Measurements from ENCODE around the gene ELOVL5.

The ELOVL5 gene

DNA sequence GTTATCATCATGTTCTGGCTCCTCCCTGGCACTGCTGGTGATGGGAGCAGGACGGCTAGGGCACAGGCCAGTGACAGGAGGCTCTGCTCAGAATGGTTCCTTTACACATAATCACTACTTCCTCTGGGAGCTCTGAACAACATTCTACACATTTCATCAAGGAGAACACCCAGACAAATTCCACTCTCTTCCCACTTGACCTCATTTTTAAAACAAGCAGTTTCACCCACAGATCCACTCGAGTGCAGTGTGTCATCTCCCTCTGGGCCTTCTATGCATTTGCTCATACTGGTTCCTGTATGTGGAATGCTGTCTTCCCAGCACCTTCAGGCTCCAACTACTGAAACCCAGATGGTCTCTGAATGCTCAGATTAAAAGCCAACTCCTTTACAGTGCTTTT, 84.8 kb downstream of the ELOVL5 start:
- H3K4me3 ChIP-seq (ENCODE audit: low read depth in 1 of 2, low read length in 2 of 2): no peak overlapping the region
- no peak overlapping the region for H3K27ac ChIP-seq (ENCODE audit: low read depth, low read length)
- peaks cover 24% of the 10 kb centered on the region for H3K36me3 ChIP-seq (ENCODE audit: insufficient read depth, low read length)
- H3K9ac ChIP-seq (ENCODE audit: low read length): no peak overlapping the region
- no peaks in the 10 kb centered on the region for H3K27me3 ChIP-seq (ENCODE audit: control insufficient read depth in 1 of 2, insufficient read depth in 2 of 2, low read length in 2 of 2)
- no peaks in the 10 kb centered on the region for H3K9me3 ChIP-seq (ENCODE audit: low read length)
- H3K4me1 ChIP-seq (ENCODE audit: insufficient read depth, low read length): no peaks in the 10 kb centered on the region

DNA sequence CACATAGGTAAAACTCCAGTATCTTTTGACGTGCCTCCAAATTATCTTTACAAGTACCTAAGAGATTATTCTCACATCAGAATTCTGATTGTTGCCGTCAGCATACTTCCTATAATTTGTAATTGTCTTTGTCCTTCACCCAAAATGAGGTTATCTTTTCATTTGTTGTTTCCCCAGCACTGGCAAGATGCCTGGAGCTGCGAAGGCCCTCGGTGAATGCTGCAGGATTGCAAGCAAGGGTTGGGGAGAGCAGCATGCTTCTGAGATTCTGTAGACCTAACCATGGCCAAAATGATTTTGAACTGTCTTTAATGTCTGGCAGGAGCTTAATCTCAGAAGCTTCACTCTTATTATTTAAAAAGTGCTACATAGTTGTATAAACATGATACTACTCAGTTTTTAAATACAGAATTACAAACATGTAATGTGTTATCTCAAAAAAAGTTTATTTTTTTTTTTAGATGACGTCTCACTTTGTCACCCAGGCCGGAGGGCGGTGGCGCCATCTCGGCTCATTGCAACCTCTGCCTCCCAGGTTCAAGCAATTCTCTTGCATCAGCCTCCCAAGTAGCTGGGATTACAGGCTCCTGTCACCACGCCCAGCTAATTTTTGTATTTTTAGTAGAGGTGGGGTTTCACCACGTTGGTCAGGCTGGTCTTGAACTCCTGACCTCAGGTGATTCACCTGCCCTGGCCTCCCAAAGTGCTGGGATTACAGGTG, 88.7 kb downstream of the ELOVL5 start:
- H3K4me3 ChIP-seq (ENCODE audit: low read depth in 1 of 2, low read length in 2 of 2): no peak overlapping the region
- peaks cover 12% of the 10 kb centered on the region for H3K36me3 ChIP-seq (ENCODE audit: insufficient read depth, low read length)
- H3K9me3 ChIP-seq (ENCODE audit: low read length): no peaks in the 10 kb centered on the region
- no peaks in the 10 kb centered on the region for H3K27me3 ChIP-seq (ENCODE audit: control insufficient read depth in 1 of 2, insufficient read depth in 2 of 2, low read length in 2 of 2)
- no peaks in the 10 kb centered on the region for H3K4me1 ChIP-seq (ENCODE audit: insufficient read depth, low read length)
- H3K27ac ChIP-seq (ENCODE audit: low read depth, low read length): no peak overlapping the region
- H3K9ac ChIP-seq (ENCODE audit: low read length): no peak overlapping the region

DNA sequence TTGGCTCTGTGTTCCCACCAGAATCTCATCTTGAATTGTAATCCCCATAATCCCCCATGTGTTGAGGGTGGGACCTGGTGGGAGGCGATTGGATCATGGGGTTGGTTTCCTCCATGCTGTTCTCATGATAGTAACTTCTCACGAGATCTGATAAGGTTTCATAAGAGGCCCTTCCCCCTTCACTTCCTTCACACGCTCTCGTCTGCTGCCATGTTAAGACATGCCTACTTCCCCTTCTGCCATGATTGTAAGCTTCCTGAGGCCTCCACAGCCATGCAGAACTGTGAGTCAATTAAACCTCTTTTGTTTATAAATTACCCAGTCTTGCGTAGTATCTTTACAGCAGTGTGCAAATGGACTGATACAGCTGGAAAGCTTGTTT, 90.0 kb downstream of the ELOVL5 start:
- no peaks in the 10 kb centered on the region for H3K4me1 ChIP-seq (ENCODE audit: insufficient read depth, low read length)
- H3K27ac ChIP-seq (ENCODE audit: low read depth, low read length): no peak overlapping the region
- no peaks in the 10 kb centered on the region for H3K9me3 ChIP-seq (ENCODE audit: low read length)
- no peak overlapping the region for H3K9ac ChIP-seq (ENCODE audit: low read length)
- no peaks in the 10 kb centered on the region for H3K27me3 ChIP-seq (ENCODE audit: control insufficient read depth in 1 of 2, insufficient read depth in 2 of 2, low read length in 2 of 2)
- no peak overlapping the region for H3K4me3 ChIP-seq (ENCODE audit: low read depth in 1 of 2, low read length in 2 of 2)
- H3K36me3 ChIP-seq (ENCODE audit: insufficient read depth, low read length): peaks cover 9% of the 10 kb centered on the region

DNA sequence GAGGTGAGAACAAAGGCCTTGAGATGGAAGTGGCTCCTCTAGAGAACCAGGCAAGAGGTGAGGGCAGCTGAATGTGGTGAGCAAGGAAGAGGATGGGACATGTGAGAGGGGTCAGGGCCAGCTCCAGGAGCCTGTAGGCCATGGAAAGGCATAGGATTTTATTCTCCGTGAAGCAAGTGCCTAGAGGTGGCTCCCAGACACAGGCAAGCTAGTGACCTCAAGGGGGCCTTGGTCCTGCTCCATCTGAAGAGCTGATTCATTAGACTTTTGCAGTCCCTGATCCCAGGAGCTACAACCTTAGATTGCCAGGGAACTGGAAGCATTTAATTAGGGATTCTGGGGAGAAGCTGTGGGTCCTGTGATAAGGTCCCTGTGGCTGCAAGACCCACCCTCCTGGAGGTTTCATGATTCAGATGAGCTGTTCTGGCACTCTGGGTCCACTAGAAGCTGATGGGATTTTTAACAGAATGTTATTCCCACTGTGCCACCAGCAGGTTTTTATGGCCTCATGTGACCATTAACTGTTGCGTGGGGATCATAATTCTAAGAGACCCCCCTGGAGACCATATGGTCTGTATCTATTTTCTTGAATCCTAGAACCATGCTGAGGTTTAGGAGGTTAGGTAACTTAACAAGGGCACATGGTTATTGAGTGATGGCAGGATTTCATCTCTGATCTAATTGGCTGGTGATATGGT, 90.5 kb downstream of the ELOVL5 start:
- no peak overlapping the region for H3K27ac ChIP-seq (ENCODE audit: low read depth, low read length)
- peaks cover 9% of the 10 kb centered on the region for H3K36me3 ChIP-seq (ENCODE audit: insufficient read depth, low read length)
- no peaks in the 10 kb centered on the region for H3K4me1 ChIP-seq (ENCODE audit: insufficient read depth, low read length)
- H3K4me3 ChIP-seq (ENCODE audit: low read depth in 1 of 2, low read length in 2 of 2): no peak overlapping the region
- no peak overlapping the region for H3K9ac ChIP-seq (ENCODE audit: low read length)
- H3K9me3 ChIP-seq (ENCODE audit: low read length): no peaks in the 10 kb centered on the region
- H3K27me3 ChIP-seq (ENCODE audit: control insufficient read depth in 1 of 2, insufficient read depth in 2 of 2, low read length in 2 of 2): no peaks in the 10 kb centered on the region

DNA sequence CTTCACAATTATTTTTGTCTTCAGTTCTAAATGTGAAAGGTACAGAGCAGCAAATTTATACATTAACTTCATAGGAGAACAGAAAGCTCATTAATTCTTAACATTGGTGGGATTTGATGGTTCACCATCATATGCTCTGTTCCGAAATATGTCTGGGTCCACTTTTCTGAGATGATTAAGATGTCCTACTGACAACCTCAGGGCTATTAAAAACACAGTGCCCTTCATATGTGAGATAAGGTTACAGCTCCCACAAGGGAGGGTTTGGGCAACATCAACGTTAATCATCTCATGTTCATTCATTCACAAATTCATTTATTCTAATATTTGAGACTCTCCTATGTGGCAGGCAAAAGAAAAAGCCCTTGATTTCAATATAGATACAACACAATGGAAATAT, 91.2 kb downstream of the ELOVL5 start:
- Histone ChIP-seq H3K36me3 (ENCODE audit: insufficient read depth, low read length) (peaks cover 9% of the 10 kb centered on the region), H3K9ac (ENCODE audit: low read length) (no peak overlapping the region), H3K4me1 (ENCODE audit: insufficient read depth, low read length) (no peaks in the 10 kb centered on the region), H3K27me3 (ENCODE audit: control insufficient read depth in 1 of 2, insufficient read depth in 2 of 2, low read length in 2 of 2) (no peaks in the 10 kb centered on the region), H3K4me3 (ENCODE audit: low read depth in 1 of 2, low read length in 2 of 2) (no peak overlapping the region), H3K9me3 (ENCODE audit: low read length) (no peaks in the 10 kb centered on the region), H3K27ac (ENCODE audit: low read depth, low read length) (no peak overlapping the region)

DNA sequence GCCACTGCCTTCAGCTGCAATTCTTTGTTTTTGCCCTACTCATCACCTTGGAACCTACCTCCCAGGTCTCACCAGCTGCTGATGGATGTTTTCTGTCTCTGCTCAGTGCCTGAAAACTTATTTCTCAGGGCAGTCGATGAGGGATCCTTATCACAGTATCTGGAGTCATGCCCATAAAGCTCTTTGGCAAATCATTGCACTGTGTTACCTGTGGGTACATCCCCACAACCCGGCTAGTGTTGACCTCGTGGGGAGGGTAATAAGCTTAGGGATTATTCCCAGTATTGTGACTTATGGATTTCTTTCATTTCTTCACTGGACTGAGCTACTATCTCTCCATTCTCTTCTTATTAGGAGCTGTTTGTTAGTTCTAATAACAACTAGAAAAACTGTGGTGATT, 91.7 kb downstream of the ELOVL5 start:
- Histone ChIP-seq H3K4me1 (ENCODE audit: insufficient read depth, low read length) (no peaks in the 10 kb centered on the region), H3K27ac (ENCODE audit: low read depth, low read length) (no peak overlapping the region), H3K36me3 (ENCODE audit: insufficient read depth, low read length) (peaks cover 9% of the 10 kb centered on the region), H3K27me3 (ENCODE audit: control insufficient read depth in 1 of 2, insufficient read depth in 2 of 2, low read length in 2 of 2) (no peaks in the 10 kb centered on the region), H3K9me3 (ENCODE audit: low read length) (no peaks in the 10 kb centered on the region), H3K4me3 (ENCODE audit: low read depth in 1 of 2, low read length in 2 of 2) (no peak overlapping the region), H3K9ac (ENCODE audit: low read length) (no peak overlapping the region)

DNA sequence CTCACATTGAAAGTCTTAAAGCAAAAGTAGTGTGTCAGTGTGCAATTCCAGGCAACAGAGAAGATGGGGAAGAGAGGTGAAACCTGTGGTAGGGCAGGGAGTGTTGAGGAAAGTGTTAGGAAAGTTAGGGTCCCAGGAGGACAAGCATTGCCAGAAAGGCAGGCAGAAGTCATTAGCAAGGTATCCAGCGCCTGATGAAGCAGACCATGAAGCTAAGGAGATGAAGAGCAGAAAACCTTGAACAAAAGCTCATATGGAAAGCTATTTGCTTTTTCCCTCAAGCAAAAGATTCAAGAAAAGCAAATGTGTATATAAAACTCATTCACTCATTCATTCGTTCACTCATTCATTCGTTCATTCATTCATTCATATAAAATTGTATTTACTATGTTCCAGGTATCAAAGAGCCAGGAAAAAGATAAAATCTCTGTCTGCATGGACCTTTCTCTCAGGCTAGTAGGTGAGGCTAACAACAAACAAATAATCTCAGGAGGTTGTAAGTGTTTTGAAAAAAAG, 96.5 kb downstream of the ELOVL5 start:
- Histone ChIP-seq H3K4me3 (ENCODE audit: low read depth in 1 of 2, low read length in 2 of 2) (no peak overlapping the region), H3K36me3 (ENCODE audit: insufficient read depth, low read length) (no peaks in the 10 kb centered on the region), H3K4me1 (ENCODE audit: insufficient read depth, low read length) (no peaks in the 10 kb centered on the region), H3K9ac (ENCODE audit: low read length) (no peak overlapping the region), H3K27ac (ENCODE audit: low read depth, low read length) (no peak overlapping the region), H3K9me3 (ENCODE audit: low read length) (no peaks in the 10 kb centered on the region), H3K27me3 (ENCODE audit: control insufficient read depth in 1 of 2, insufficient read depth in 2 of 2, low read length in 2 of 2) (no peaks in the 10 kb centered on the region)

DNA sequence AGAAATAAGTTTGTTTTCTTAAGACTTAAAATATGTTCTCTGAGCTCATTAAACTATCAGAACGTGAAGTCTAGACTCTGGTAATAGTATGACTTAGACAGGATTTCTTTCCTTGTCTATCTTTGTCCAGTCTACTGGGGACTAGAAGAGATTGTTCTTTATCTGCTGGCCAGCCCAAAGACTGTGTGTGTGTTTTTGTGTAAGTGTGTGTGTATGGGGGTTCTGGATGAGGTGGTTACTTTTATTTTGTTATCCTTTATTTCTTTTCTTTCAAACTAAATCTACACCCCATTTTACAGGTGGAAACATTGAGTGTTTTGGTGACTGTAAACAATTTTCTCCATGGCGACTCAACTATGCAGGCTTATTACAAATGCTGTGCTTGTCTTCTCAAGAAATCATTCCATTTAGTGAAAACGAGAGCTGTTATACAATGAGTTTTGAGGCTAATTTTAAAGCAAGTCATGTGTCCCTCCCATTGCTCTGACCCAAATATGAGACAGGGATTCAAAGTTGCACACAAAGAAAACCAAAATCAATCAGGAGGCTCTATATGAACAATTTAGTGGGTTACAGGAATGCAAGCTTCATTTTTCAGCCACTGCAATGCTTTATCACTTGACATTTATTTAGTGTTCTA, 97.6 kb downstream of the ELOVL5 start:
- no peak overlapping the region for H3K27ac ChIP-seq (ENCODE audit: low read depth, low read length)
- H3K9me3 ChIP-seq (ENCODE audit: low read length): no peaks in the 10 kb centered on the region
- H3K4me1 ChIP-seq (ENCODE audit: insufficient read depth, low read length): no peaks in the 10 kb centered on the region
- H3K36me3 ChIP-seq (ENCODE audit: insufficient read depth, low read length): no peaks in the 10 kb centered on the region
- H3K27me3 ChIP-seq (ENCODE audit: control insufficient read depth in 1 of 2, insufficient read depth in 2 of 2, low read length in 2 of 2): no peaks in the 10 kb centered on the region
- no peak overlapping the region for H3K4me3 ChIP-seq (ENCODE audit: low read depth in 1 of 2, low read length in 2 of 2)
- no peak overlapping the region for H3K9ac ChIP-seq (ENCODE audit: low read length)

DNA sequence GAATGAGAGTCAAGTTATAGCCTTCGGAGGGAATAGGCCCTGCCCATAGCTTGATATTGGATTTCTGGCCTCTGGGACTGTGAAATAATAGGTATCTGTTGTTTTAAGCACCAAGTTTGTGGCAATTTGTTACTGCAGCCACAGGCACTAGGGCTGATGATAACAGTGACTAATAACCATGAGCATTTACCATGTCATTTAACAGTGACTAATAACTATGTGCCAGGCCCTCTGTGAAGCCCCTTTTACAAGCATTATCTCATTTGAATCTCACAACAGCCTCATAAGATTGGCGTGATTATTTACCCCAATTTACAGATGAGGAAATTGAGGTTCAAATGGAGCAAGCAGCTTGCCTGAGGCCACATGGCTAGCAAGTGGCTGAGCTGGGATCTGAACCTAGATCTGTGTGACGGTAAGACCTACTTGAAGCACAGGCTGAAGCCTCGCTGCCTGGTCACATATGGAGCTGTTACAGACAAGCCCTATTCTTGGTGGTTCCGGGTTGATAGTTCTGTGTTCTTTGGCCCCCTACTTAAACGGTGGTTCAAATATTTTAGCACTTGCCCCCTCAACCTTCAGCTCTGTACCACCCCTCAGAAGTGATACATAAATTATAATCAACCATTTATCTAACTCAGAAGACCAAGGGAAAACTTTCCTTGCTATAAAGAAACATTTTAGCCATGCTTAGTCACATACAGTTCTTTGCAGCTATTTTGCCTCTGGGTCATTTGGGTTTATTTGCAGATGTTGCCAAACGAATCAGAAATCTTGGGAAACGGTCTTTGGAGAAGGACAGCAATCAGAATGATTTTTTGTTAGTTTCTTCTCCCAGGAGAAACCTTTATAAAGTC, 98.3 kb downstream of the ELOVL5 start:
- H3K36me3 ChIP-seq (ENCODE audit: insufficient read depth, low read length): no peaks in the 10 kb centered on the region
- no peak overlapping the region for H3K9ac ChIP-seq (ENCODE audit: low read length)
- H3K27me3 ChIP-seq (ENCODE audit: control insufficient read depth in 1 of 2, insufficient read depth in 2 of 2, low read length in 2 of 2): no peaks in the 10 kb centered on the region
- no peaks in the 10 kb centered on the region for H3K9me3 ChIP-seq (ENCODE audit: low read length)
- no peaks in the 10 kb centered on the region for H3K4me1 ChIP-seq (ENCODE audit: insufficient read depth, low read length)
- H3K27ac ChIP-seq (ENCODE audit: low read depth, low read length): no peak overlapping the region
- H3K4me3 ChIP-seq (ENCODE audit: low read depth in 1 of 2, low read length in 2 of 2): no peak overlapping the region

DNA sequence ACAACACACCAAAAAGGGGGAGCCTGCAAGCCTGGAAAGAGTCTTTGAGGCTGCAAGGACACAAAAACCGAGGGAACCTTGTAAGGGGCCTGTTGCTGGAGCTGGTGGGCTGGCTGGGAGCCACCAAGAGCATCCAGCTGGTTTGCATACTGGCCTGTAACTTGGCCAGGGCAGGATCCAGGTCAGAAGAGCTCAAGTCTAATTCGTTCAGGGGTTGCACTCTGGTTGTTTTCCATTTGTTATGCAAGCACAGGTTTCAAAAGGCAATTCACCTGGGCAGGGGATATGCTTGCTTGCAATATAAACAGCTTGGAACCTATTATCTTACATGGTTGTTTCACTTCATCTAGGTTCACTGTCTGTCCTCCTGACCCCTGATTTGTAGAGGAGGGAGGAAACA, 101.8 kb downstream of the ELOVL5 start:
- Histone ChIP-seq H3K36me3 (ENCODE audit: insufficient read depth, low read length) (no peaks in the 10 kb centered on the region), H3K9me3 (ENCODE audit: low read length) (no peaks in the 10 kb centered on the region), H3K27me3 (ENCODE audit: control insufficient read depth in 1 of 2, insufficient read depth in 2 of 2, low read length in 2 of 2) (no peaks in the 10 kb centered on the region), H3K4me1 (ENCODE audit: insufficient read depth, low read length) (no peaks in the 10 kb centered on the region), H3K9ac (ENCODE audit: low read length) (no peak overlapping the region), H3K4me3 (ENCODE audit: low read depth in 1 of 2, low read length in 2 of 2) (no peak overlapping the region), H3K27ac (ENCODE audit: low read depth, low read length) (no peak overlapping the region)

DNA sequence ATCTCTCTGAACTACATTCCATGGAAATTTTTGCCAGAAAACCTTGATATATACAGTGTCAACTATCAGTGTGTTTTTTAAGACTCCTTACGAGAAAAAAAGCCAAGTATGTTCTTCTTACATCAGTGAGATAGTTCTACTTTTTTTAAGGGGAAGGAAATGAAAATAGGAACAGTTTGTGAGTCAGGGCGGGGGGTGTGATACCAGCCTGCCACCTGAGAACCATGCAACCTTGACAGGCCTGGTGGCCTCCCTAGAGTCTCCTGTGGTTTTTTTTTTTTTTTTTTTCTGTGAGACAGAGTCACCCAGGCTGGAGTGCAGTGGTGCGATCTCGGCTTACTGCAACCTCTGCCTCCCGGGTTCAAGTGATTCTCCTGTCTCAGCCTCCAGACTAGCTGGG, 103.8 kb downstream of the ELOVL5 start:
- H3K9ac ChIP-seq (ENCODE audit: low read length): no peak overlapping the region
- no peaks in the 10 kb centered on the region for H3K9me3 ChIP-seq (ENCODE audit: low read length)
- no peaks in the 10 kb centered on the region for H3K27me3 ChIP-seq (ENCODE audit: control insufficient read depth in 1 of 2, insufficient read depth in 2 of 2, low read length in 2 of 2)
- no peaks in the 10 kb centered on the region for H3K36me3 ChIP-seq (ENCODE audit: insufficient read depth, low read length)
- H3K4me3 ChIP-seq (ENCODE audit: low read depth in 1 of 2, low read length in 2 of 2): no peak overlapping the region
- H3K4me1 ChIP-seq (ENCODE audit: insufficient read depth, low read length): no peaks in the 10 kb centered on the region
- no peak overlapping the region for H3K27ac ChIP-seq (ENCODE audit: low read depth, low read length)
